Transverse colon (tissue), 3 donors: Measurements from ENCODE around the gene RAB40B.

Experiments
- EP300 ChIP-seq: sonication (generic); formaldehyde crosslinking; IDR thresholded peaks from one replicate; pipeline ENCODE4 v1.6.1; 2017; ENCODE audit warnings: antibody characterized with exemption, low read depth
- POLR2A ChIP-seq: fragments of 450-650 bp; IDR thresholded peaks from one replicate; pipeline ENCODE4 v1.6.1; 2016; ENCODE audit warnings: antibody characterized with exemption, mild to moderate bottlenecking, moderate library complexity
- TF ChIP-seq, protein P1 (sequence below), 5 experiments: fragments of 200-600 bp in 3 of 5; fragments of 450-650 bp in 2 of 5; sonication (generic) in 3 of 5; IDR thresholded peaks; 1 replicate in 2 of 5; 2 replicates in 3 of 5; pipeline ENCODE4 v1.5.1; 2016 to 2017; ENCODE audit warnings: antibody characterized with exemption in 5 of 5, inconsistent platforms in 3 of 5, mild to moderate bottlenecking in 2 of 5, moderate library complexity in 1 of 5

DNA sequence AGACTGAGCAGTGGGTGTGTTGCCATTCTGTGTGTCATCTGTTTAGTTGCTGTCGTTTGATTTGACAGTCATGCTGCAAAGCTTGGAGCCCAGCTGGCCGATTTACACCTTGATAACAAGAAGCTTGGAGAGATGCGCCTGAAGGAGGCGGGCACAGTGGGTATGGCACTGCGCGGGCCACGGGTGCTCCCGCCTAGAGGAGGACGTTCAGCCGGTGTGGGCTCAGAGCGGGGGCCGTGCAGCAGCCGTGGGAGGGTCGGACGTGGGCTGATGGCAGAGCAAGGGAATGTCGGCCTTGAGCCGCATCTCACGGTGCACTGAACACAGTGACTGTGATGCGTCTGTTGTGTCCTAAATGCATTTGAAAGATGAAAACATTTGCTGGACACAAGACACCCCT, 21.7 kb upstream of the RAB40B start:
- TF ChIP-seq, protein P1, sequence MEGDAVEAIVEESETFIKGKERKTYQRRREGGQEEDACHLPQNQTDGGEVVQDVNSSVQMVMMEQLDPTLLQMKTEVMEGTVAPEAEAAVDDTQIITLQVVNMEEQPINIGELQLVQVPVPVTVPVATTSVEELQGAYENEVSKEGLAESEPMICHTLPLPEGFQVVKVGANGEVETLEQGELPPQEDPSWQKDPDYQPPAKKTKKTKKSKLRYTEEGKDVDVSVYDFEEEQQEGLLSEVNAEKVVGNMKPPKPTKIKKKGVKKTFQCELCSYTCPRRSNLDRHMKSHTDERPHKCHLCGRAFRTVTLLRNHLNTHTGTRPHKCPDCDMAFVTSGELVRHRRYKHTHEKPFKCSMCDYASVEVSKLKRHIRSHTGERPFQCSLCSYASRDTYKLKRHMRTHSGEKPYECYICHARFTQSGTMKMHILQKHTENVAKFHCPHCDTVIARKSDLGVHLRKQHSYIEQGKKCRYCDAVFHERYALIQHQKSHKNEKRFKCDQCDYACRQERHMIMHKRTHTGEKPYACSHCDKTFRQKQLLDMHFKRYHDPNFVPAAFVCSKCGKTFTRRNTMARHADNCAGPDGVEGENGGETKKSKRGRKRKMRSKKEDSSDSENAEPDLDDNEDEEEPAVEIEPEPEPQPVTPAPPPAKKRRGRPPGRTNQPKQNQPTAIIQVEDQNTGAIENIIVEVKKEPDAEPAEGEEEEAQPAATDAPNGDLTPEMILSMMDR (IDR thresholded peaks at IDR 0.05) = no peak
- no peak for TF ChIP-seq EP300
- no peak for TF ChIP-seq POLR2A
